ENCODE results near the gene CD63. TPM values are rescaled to one million over a fixed set of nuclear protein-coding genes. Genes with fewer than 3 reads are reported as not detected.

CD63 gene
- total and polyA plus RNA-seq, 12 donors, result 796 to 2,350 (median 1,526) TPM

DNA sequence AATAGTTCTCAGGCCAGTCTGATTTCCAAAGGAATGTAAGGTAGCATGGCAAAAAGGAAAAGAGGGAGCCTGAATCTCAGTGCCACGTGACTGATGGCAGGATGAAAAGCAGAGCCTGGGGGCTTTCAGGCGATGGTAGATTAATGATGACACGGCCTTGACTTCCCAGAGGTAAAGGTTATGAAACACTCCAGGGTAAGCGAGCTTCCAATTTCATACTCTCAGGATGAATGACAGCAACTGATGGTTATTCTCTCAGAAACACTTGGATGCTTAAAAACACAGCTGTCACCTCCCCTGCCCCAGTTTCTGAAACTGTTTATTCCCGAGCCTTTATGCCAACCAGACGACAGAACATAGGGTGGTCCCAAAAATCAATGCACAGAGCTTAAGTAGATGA is 42.9 kb upstream of the CD63 start:
- Histone ChIP-seq H3K27me3 (no peaks in the 10 kb centered on the region), H3K9me3 (replicated peaks in 1 of 3) (no peaks in the 10 kb centered on the region), H3K36me3 (replicated peaks in 1 of 2) (peaks cover 0 to 28% of the 10 kb centered on the region in 2 donors), H3K27ac (no peak overlapping the region), H3K4me3 (no peak overlapping the region), H3K4me1 (replicated peaks in 1 of 2) (no peaks in the 10 kb centered on the region)
- WGBS, 4 donors, result 42 to 52% (median 49%) methylated on average over 6 of the region's 6 CpGs
- no peak for DNase-seq
- TF ChIP-seq, protein P1, sequence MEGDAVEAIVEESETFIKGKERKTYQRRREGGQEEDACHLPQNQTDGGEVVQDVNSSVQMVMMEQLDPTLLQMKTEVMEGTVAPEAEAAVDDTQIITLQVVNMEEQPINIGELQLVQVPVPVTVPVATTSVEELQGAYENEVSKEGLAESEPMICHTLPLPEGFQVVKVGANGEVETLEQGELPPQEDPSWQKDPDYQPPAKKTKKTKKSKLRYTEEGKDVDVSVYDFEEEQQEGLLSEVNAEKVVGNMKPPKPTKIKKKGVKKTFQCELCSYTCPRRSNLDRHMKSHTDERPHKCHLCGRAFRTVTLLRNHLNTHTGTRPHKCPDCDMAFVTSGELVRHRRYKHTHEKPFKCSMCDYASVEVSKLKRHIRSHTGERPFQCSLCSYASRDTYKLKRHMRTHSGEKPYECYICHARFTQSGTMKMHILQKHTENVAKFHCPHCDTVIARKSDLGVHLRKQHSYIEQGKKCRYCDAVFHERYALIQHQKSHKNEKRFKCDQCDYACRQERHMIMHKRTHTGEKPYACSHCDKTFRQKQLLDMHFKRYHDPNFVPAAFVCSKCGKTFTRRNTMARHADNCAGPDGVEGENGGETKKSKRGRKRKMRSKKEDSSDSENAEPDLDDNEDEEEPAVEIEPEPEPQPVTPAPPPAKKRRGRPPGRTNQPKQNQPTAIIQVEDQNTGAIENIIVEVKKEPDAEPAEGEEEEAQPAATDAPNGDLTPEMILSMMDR (IDR thresholded peaks at IDR 0.05), result no peak
- TF ChIP-seq POLR2A (IDR thresholded peaks at IDR 0.05), result no peak
- intact Hi-C loops (cut with DNase I), result no loop called here

DNA sequence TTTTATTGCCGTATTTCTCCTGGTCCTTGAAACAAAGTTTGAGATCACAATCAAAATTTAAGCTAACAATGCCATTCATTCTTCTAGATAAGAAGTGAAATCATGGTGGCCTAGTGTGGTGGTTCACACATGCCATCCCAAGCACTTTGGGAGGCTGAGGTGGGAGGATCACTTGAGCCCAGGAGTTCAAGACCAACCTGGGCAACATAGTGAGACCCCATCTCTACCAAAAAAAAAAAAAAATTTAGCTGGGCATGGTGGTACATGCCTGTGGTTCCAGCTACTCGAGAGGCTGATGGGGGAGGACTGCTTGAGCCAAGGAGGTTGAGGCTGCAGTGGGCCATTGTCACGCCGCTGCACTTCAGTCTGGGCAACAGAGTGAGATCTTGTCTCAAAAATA is 38.3 kb upstream of the CD63 start:
- Histone ChIP-seq H3K27me3 (no peaks in the 10 kb centered on the region), H3K4me1 (replicated peaks in 1 of 2) (no peaks in the 10 kb centered on the region), H3K36me3 (replicated peaks in 1 of 2) (peaks cover 0 to 31% of the 10 kb centered on the region in 2 donors), H3K4me3 (no peak overlapping the region), H3K9me3 (replicated peaks in 1 of 3) (no peaks in the 10 kb centered on the region), H3K27ac (no peak overlapping the region)
- intact Hi-C loops (cut with DNase I), result no loop called here
- WGBS, 4 donors, result 98 to 99% (median 98%) methylated on average over 4 of the region's 4 CpGs
- DNase-seq, result no peak
- TF ChIP-seq POLR2A (IDR thresholded peaks at IDR 0.05), result no peak
- TF ChIP-seq, protein P1 (IDR thresholded peaks at IDR 0.05), result no peak

DNA sequence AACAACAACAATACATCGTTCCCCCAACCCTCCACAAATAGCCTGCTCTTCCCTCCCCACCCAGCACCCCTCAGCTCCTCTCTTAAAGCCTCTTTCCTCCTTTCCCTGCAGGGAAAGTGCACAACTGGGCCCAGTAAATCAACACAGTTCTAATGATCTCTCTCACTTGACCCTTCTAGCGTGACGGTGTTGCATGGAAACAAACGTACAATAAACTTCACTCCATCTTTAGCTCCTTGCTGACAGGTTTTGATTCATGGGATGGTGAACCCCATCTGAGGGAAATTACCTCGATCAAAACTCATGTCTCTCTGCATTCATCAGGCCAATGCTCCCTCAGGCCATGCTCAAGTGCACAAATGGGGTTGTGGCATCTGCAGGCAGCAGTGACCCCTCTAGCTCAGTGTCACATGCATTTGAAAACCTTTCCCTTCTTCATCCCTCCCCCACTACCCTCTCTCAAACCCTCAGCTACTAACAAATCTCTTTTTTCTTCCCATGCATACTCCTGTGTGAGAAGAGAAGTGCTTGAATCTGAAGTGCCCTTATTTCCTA is 37.0 kb upstream of the CD63 start:
- Histone ChIP-seq H3K4me1 (replicated peaks in 1 of 2) (no peaks in the 10 kb centered on the region), H3K27me3 (no peaks in the 10 kb centered on the region), H3K36me3 (replicated peaks in 1 of 2) (peaks cover 0 to 27% of the 10 kb centered on the region in 2 donors), H3K4me3 (no peak overlapping the region), H3K27ac (no peak overlapping the region), H3K9me3 (replicated peaks in 1 of 3) (no peaks in the 10 kb centered on the region)
- intact Hi-C loops (cut with DNase I), result no loop called here
- no peak for TF ChIP-seq POLR2A (IDR thresholded peaks at IDR 0.05)
- TF ChIP-seq, protein P1 (IDR thresholded peaks at IDR 0.05), result no peak
- DNase-seq, result no peak
- WGBS, 4 donors, result 69 to 86% (median 71%) methylated on average over 5 of the region's 5 CpGs

DNA sequence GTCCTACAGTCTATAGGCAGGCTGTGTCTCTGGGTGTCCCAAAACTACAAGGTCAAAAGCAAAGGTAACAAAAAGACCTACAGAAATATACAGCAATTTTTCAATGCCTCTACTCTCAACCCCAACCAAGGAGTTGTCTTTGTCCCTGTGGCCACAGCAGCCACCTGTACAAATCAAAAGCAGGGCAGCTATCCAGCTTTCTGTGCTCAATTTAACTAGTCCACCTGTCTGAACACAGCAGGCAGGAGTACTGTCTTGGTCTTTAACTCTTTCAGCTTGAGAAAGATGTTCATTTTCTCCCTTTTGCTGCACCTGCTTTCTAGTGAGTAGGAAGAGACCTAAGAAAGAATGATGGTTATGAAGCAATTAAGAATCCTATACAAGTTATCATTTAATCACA is 33.8 kb upstream of the CD63 start:
- no peak for DNase-seq
- Histone ChIP-seq H3K27ac (no peak overlapping the region), H3K27me3 (no peaks in the 10 kb centered on the region), H3K4me1 (replicated peaks in 1 of 2) (no peaks in the 10 kb centered on the region), H3K4me3 (no peak overlapping the region), H3K36me3 (replicated peaks in 1 of 2) (peaks cover 0 to 45% of the 10 kb centered on the region in 2 donors), H3K9me3 (replicated peaks in 1 of 3) (no peaks in the 10 kb centered on the region)
- intact Hi-C loops (cut with DNase I), result no loop called here
- TF ChIP-seq, protein P1 (IDR thresholded peaks at IDR 0.05), result no peak
- TF ChIP-seq POLR2A (IDR thresholded peaks at IDR 0.05), result no peak

All from adrenal gland (tissue), 12 donors.